A673 (cell line): Measurements from ENCODE around the gene BNC2.

Source experiments
- EZH2 ChIP-seq: fragments of 200-600 bp; sonication (generic); IDR thresholded peaks from 2 replicates; pipeline ENCODE4 v1.6.1; 2017; ENCODE audit warnings: borderline replicate concordance, low read depth, mild to moderate bottlenecking, mixed read lengths, antibody characterized with exemption, low read length; ENCODE audit not compliant: poor library complexity, severe bottlenecking
- TF ChIP-seq, protein P1 (sequence below): fragments of 300-800, 200-600 bp; sonication (generic); conservative IDR thresholded peaks from 2 replicates; pipeline ENCODE4 v1.5.1; 2017; ENCODE audit warnings: low read depth, mild to moderate bottlenecking, antibody characterized with exemption, low read length, moderate library complexity, mixed read lengths

DNA sequence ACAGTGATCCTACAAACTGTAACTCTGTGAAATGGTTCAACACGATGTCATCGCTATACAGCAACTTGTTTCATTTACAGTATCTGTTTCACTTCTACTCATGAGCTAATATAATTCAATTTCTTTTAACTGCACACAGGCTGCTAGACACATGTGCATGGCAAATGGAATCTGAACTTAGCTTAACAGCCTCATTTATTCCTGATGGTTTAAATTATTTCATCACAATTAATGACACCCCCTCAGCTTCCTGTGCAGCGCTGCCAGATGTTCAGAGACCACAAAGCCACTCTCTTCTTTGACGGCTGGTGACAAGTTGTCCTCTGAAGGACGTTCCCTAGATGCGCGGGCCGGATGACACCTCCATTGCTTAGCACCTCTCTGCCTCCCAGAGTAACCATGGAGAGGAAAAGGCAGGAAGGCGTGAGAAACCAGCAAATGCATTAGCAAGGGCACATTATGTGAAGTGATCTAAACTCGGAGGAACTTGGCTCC lies 191.1 kb downstream of the BNC2 start:
- TF ChIP-seq, protein P1, sequence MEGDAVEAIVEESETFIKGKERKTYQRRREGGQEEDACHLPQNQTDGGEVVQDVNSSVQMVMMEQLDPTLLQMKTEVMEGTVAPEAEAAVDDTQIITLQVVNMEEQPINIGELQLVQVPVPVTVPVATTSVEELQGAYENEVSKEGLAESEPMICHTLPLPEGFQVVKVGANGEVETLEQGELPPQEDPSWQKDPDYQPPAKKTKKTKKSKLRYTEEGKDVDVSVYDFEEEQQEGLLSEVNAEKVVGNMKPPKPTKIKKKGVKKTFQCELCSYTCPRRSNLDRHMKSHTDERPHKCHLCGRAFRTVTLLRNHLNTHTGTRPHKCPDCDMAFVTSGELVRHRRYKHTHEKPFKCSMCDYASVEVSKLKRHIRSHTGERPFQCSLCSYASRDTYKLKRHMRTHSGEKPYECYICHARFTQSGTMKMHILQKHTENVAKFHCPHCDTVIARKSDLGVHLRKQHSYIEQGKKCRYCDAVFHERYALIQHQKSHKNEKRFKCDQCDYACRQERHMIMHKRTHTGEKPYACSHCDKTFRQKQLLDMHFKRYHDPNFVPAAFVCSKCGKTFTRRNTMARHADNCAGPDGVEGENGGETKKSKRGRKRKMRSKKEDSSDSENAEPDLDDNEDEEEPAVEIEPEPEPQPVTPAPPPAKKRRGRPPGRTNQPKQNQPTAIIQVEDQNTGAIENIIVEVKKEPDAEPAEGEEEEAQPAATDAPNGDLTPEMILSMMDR, result no peak
- TF ChIP-seq EZH2, result no peak
